Naive thymus-derived CD4-positive, alpha-beta T cell (primary cell): ENCODE measurements around the gene BANK1. TPM values are rescaled to one million over a fixed set of nuclear protein-coding genes. Genes with fewer than 3 reads are reported as not detected.

Source experiments
- ATAC-seq: fragments of 150-1000 bp; cut with Tn5 transposase; 2 replicates; pipeline ENCODE4 v1.10.0; 2021; ENCODE audit warnings: mild to moderate bottlenecking, moderate library complexity
- CTCF ChIA-PET: fragments of 350-600 bp; sonication (Branson Sonifier 250); formaldehyde crosslinking; loops from one replicate; lab custom pipeline; 2021; ENCODE audit warnings: antibody characterized with exemption; lab: Charles Lee
- POLR2A ChIA-PET: fragments of 350-600 bp; sonication (Branson Sonifier 250); formaldehyde crosslinking; loops from one replicate; lab custom pipeline; 2021; ENCODE audit warnings: antibody characterized with exemption, inconsistent platforms; lab: Charles Lee
- DNase-seq, 9 donors: peaks; one replicate each; pipeline versions ENCODE4 v3.0.0 to v3.0.0-alpha.2; 2020 to 2022; ENCODE audit warnings: mixed read lengths in 1 of 9
- H3K27ac ChIP-seq: one replicate; pipeline ENCODE4 v1.7.0; 2013; ENCODE audit warnings: mild to moderate bottlenecking, low read depth, low read length, moderate library complexity
- H3K27me3 ChIP-seq, 2 donors: one replicate each; pipeline ENCODE4 v1.7.0; 2013; ENCODE audit warnings: low read length in 2 of 2, mild to moderate bottlenecking in 2 of 2, moderate library complexity in 2 of 2; ENCODE audit not compliant: control insufficient read depth in 2 of 2, insufficient read depth in 2 of 2
- H3K36me3 ChIP-seq, 3 experiments: 1 replicate in 2 of 3; 2 replicates in 1 of 3; pipeline ENCODE4 v1.7.0; 2013; ENCODE audit warnings: low read length in 3 of 3, mild to moderate bottlenecking in 3 of 3, moderate library complexity in 1 of 3; ENCODE audit not compliant: insufficient read depth in 3 of 3, control insufficient read depth in 2 of 3
- H3K4me1 ChIP-seq, 2 donors: one replicate each; pipeline ENCODE4 v1.7.0; 2013; ENCODE audit warnings: low read length in 2 of 2, mild to moderate bottlenecking in 2 of 2, moderate library complexity in 1 of 2; ENCODE audit not compliant: control insufficient read depth in 2 of 2, insufficient read depth in 2 of 2
- H3K4me3 ChIP-seq: 2 replicates; pipeline ENCODE4 v1.7.0; 2013; ENCODE audit warnings: mild to moderate bottlenecking, low read length
- H3K9me3 ChIP-seq, 3 experiments: 1 replicate in 2 of 3; 2 replicates in 1 of 3; pipeline ENCODE4 v1.7.0; 2013; ENCODE audit warnings: low read length in 3 of 3; ENCODE audit not compliant: control insufficient read depth in 2 of 3
- H3K27ac Mint-ChIP-seq, 9 donors: one replicate each; pipeline ENCODE4 v1.8.0; 2020 to 2022; ENCODE audit warnings: mixed read lengths in 9 of 9, mild to moderate bottlenecking in 8 of 9, moderate library complexity in 5 of 9, inconsistent platforms in 2 of 9
- H3K27me3 Mint-ChIP-seq, 5 donors: one replicate each; pipeline ENCODE4 v1.8.0; 2021 to 2022; ENCODE audit warnings: mixed read lengths in 5 of 5, mild to moderate bottlenecking in 1 of 5
- H3K36me3 Mint-ChIP-seq, 5 donors: one replicate each; pipeline ENCODE4 v1.8.0; 2020 to 2022; ENCODE audit warnings: mixed read lengths in 5 of 5, mild to moderate bottlenecking in 3 of 5, inconsistent platforms in 1 of 5
- H3K4me1 Mint-ChIP-seq, 7 donors: one replicate each; pipeline ENCODE4 v1.8.0; 2020 to 2022; ENCODE audit warnings: mixed read lengths in 7 of 7, mild to moderate bottlenecking in 3 of 7, inconsistent platforms in 1 of 7
- H3K4me3 Mint-ChIP-seq, 10 donors: one replicate each; pipeline ENCODE4 v1.8.0; 2020 to 2022; ENCODE audit warnings: mild to moderate bottlenecking in 10 of 10, mixed read lengths in 10 of 10, moderate library complexity in 6 of 10, inconsistent platforms in 2 of 10
- H3K9me3 Mint-ChIP-seq, 11 donors: one replicate each; pipeline ENCODE4 v1.8.0; 2020 to 2022; ENCODE audit warnings: mixed read lengths in 11 of 11, mild to moderate bottlenecking in 4 of 11, inconsistent platforms in 1 of 11, moderate library complexity in 1 of 11
- intact Hi-C, 2 donors: fragments of 100-400 bp; cut with micrococcal nuclease; formaldehyde crosslinking; loops; one replicate each; pipeline ENCODE4 v1.15.1; 2023
- polyA plus RNA-seq, 2 donors: library from polyadenylated mRNA; unstranded; fragments of 300-500 nt; fragmentation: Illumina TruSeq; gene quantifications; one replicate each; pipeline ENCODE4 v1.2.3, GENCODE V29; 2021
- total RNA-seq, 6 experiments: library from RNA in 5 of 6; stranded (reverse) in 5 of 6; gene quantifications; 1 replicate in 5 of 6; 2 replicates in 1 of 6; pipeline ENCODE4 v1.2.3 and lab custom pipeline; 2021 to 2026

BANK1 gene
- total and polyA plus RNA-seq, 7 experiments from 2014 or later, result 0.22 to 8.3 (median 0.54) TPM

DNA sequence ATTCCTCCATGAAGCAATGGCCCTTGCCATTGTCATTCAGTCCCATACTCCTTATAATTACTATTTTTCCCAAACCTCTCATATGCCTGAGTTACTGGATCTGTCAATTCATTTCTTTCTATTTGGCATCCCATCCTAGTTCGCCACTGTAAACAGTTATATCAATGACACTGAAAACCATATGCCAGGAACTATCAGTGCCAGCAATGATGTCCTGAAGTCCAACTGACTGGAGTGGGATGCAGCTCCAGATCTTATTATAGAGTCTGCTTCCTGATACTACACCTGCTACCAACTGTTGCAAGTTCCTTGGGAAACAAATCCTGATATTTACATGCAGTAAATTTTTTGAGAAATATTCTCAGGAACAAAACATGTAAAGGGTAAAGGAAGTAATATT, 27.0 kb upstream of the BANK1 start:
- Mint-ChIP-seq H3K36me3 (no peaks in the 10 kb centered on the region), H3K4me1 (no peaks in the 10 kb centered on the region), H3K27me3 (peaks cover 0 to 12% (median 2%) of the 10 kb centered on the region in 5 donors), H3K4me3 (no peak overlapping the region), H3K27ac (no peak overlapping the region), H3K9me3 (peaks cover 0 to 21% (median 5%) of the 10 kb centered on the region in 11 donors)
- intact Hi-C loops, result no loop called here
- no peaks in the 10 kb centered on the region for H3K4me1 ChIP-seq
- no peaks in the 10 kb centered on the region for H3K36me3 ChIP-seq
- no peak overlapping the region for H3K4me3 ChIP-seq
- no peaks in the 10 kb centered on the region for H3K27me3 ChIP-seq
- ChIA-PET POLR2A (no interaction called here), CTCF (interaction anchor here (0.6 kb wide), 1 partner anchor 204 kb away, joined by 3 read pairs; no protein-coding TSS in a partner anchor)
- H3K27ac ChIP-seq, result no peak overlapping the region
- ATAC-seq, result no peak
- no peak for DNase-seq
- no peaks in the 10 kb centered on the region for H3K9me3 ChIP-seq

DNA sequence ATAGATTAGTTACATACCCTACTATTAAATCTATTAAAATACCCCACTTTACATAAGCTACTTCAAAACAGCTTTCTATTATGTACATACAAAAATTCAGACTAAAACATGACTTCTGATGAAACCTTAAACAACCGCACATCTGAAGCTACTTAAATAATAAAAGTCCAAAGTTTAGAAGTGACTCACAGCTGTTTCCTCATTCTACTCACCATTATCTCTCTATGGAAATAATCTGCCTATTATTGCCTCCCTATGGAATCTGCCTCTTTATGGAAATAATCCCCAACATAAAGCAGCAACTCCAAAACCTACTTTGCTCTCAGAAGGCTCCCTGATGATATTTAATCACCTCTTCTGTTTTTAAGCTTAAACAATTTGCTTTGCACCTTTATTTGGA, 15.7 kb upstream of the BANK1 start:
- intact Hi-C loops, result no loop called here

DNA sequence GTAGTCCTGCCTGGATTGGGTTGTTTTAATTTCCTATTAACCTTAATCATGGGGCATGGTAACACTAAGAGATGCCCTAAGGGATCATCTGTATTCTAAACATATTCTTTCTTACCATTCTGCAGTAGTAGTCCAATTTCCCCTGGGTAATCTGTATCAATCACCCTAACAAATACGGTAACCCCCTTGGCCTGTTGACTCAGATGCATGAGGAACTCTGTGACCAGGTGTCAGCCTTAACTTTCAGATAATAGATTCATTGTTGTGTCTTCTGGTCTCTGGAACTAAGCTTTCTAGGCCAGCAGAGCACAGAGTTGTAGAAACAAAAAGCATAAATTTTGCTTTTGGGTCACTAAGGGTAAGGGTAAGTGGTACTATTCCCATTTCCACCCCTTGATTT, 13.1 kb upstream of the BANK1 start:
- Mint-ChIP-seq H3K27me3 (peaks cover 0 to 33% (median 5%) of the 10 kb centered on the region in 5 donors), H3K9me3 (peaks cover 0 to 11% (median 4%) of the 10 kb centered on the region in 11 donors), H3K36me3 (peaks cover 0 to 4% (median 0%) of the 10 kb centered on the region in 5 donors), H3K4me3 (no peak overlapping the region), H3K27ac (no peak overlapping the region), H3K4me1 (no peaks in the 10 kb centered on the region)
- intact Hi-C loops, result no loop called here
- ATAC-seq, result no peak
- ChIA-PET POLR2A (no interaction called here), CTCF (no interaction called here)
- peaks cover 0 to under 1% (median 0%) of the 10 kb centered on the region in 3 experiments for H3K9me3 ChIP-seq
- no peaks in the 10 kb centered on the region for H3K36me3 ChIP-seq
- no peak overlapping the region for H3K4me3 ChIP-seq
- no peaks in the 10 kb centered on the region for H3K4me1 ChIP-seq
- DNase-seq, result no peak
- no peaks in the 10 kb centered on the region for H3K27me3 ChIP-seq
- no peak overlapping the region for H3K27ac ChIP-seq

More for the DNA sequence above, 15.7 kb upstream of the BANK1 start:
- DNase-seq (no peak), ATAC-seq (no peak)
- Mint-ChIP-seq H3K9me3 (peaks cover 0 to 36% (median 11%) of the 10 kb centered on the region in 11 donors), H3K27ac (no peak overlapping the region), H3K4me3 (no peak overlapping the region), H3K4me1 (no peaks in the 10 kb centered on the region), H3K36me3 (peaks cover 0 to 4% (median 0%) of the 10 kb centered on the region in 5 donors), H3K27me3 (peaks cover 5 to 41% (median 13%) of the 10 kb centered on the region in 5 donors)
- H3K9me3 ChIP-seq, result peaks cover 0 to 7% (median 0%) of the 10 kb centered on the region in 3 experiments
- no peak overlapping the region for H3K4me3 ChIP-seq
- ChIA-PET POLR2A (no interaction called here), CTCF (no interaction called here)
- no peak overlapping the region for H3K27ac ChIP-seq
- H3K27me3 ChIP-seq, result no peaks in the 10 kb centered on the region
- no peaks in the 10 kb centered on the region for H3K4me1 ChIP-seq
- no peaks in the 10 kb centered on the region for H3K36me3 ChIP-seq

DNA sequence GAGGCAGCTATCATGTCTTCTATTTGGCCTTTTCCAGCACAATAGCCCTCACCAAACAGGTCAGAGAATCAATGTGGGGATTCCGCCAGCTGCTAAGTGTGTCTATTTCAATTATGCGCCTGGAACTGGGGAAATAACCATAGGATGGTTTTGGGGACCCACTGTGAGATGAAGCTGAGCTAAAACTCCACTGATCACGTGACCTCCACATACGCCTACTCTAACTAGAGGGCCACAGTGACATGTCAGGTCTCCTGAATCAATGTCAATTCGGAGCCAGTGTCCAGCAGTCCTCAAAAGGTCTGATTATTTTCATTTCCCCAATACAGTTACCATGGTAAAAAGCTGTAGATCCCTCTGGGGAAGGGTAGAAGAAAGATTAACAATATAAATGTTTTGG, 10.2 kb upstream of the BANK1 start:
- intact Hi-C loops, result no loop called here

DNA sequence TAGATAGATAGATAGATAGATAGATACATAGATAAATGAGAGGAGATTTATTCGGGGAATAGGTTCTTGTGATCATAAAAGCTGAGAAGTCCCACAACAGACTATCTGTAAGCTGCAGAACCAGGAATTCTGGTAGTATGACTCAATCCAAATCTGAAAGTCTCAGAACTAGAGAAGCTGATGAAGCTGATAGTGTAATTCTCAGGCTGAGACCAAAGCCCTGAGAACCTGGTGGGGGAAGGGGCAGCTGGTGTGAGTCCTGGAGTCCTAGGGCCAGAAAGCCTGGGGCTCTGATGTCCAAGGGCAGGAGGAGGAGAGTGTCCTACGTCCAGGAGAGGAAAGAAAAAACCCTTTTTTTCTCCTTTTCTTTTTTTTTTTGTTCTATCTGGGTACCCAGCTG, 8.0 kb upstream of the BANK1 start:
- Mint-ChIP-seq H3K27me3 (peaks cover 8 to 28% (median 15%) of the 10 kb centered on the region in 5 donors), H3K4me1 (peaks cover 0 to 15% (median 0%) of the 10 kb centered on the region in 7 donors), H3K4me3 (no peak overlapping the region), H3K27ac (no peak overlapping the region), H3K9me3 (peaks cover 0 to 8% (median 3%) of the 10 kb centered on the region in 11 donors), H3K36me3 (peaks cover 0 to 9% (median 0%) of the 10 kb centered on the region in 5 donors)
- Histone ChIP-seq H3K9me3 (no peaks in the 10 kb centered on the region), H3K4me1 (no peaks in the 10 kb centered on the region), H3K27me3 (no peaks in the 10 kb centered on the region), H3K36me3 (no peaks in the 10 kb centered on the region), H3K4me3 (no peak overlapping the region), H3K27ac (no peak overlapping the region)
- intact Hi-C loops, result no loop called here
- ATAC-seq (no peak), DNase-seq (no peak)
- ChIA-PET CTCF (no interaction called here), POLR2A (no interaction called here)

More for the DNA sequence above, 10.2 kb upstream of the BANK1 start:
- H3K4me3 Mint-ChIP-seq, result no peak overlapping the region
- no peak overlapping the region for H3K27ac ChIP-seq
- DNase-seq (no peak), ATAC-seq (no peak)
- ChIA-PET POLR2A (no interaction called here), CTCF (no interaction called here)
- H3K9me3 Mint-ChIP-seq, result no peaks in the 10 kb centered on the region
- no peaks in the 10 kb centered on the region for H3K9me3 ChIP-seq
- H3K4me1 Mint-ChIP-seq, result peaks cover 0 to 8% (median 0%) of the 10 kb centered on the region in 7 donors
- no peak overlapping the region for H3K4me3 ChIP-seq
- H3K4me1 ChIP-seq, result no peaks in the 10 kb centered on the region
- H3K36me3 Mint-ChIP-seq, result peaks cover 0 to 4% (median 0%) of the 10 kb centered on the region in 5 donors
- no peaks in the 10 kb centered on the region for H3K36me3 ChIP-seq
- H3K27me3 Mint-ChIP-seq, result peaks cover 0 to 24% (median 8%) of the 10 kb centered on the region in 5 donors
- H3K27me3 ChIP-seq, result no peaks in the 10 kb centered on the region
- no peak overlapping the region for H3K27ac Mint-ChIP-seq

DNA sequence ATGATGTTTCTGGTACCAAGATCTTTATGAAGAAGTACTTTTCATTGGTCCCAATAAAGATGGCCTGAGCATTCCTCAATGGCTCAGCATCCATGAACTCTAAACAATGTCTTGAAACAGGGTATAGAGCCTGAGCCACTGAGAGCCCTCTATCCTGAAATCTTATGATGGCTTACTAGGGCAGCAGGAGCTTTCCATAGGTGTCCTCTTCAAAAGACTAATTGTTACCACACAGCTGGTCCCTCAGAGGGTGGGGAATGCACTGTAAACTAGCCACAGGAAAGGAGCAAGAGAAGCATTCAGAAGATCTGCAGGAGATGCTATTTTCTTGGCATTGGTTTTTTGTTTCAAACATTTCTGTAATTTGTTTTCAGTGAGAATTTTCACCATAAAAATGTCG, 5.6 kb upstream of the BANK1 start:
- Mint-ChIP-seq H3K9me3 (peaks cover 0 to 8% (median 3%) of the 10 kb centered on the region in 11 donors), H3K27ac (no peak overlapping the region), H3K4me3 (peak overlapping the region in 1 of 10 donors; percentile 40), H3K27me3 (peaks cover 13 to 37% (median 25%) of the 10 kb centered on the region in 5 donors), H3K36me3 (peaks cover 0 to 12% (median 0%) of the 10 kb centered on the region in 5 donors), H3K4me1 (peaks cover 0 to 18% (median 1%) of the 10 kb centered on the region in 7 donors)
- H3K27ac ChIP-seq, result no peak overlapping the region
- H3K4me1 ChIP-seq, result no peaks in the 10 kb centered on the region
- intact Hi-C loops, result no loop called here
- ATAC-seq, result no peak
- no peaks in the 10 kb centered on the region for H3K27me3 ChIP-seq
- POLR2A ChIA-PET, result no interaction called here
- H3K4me3 ChIP-seq, result no peak overlapping the region
- CTCF ChIA-PET, result no interaction called here
- H3K36me3 ChIP-seq, result no peaks in the 10 kb centered on the region
- no peak for DNase-seq
- no peaks in the 10 kb centered on the region for H3K9me3 ChIP-seq

DNA sequence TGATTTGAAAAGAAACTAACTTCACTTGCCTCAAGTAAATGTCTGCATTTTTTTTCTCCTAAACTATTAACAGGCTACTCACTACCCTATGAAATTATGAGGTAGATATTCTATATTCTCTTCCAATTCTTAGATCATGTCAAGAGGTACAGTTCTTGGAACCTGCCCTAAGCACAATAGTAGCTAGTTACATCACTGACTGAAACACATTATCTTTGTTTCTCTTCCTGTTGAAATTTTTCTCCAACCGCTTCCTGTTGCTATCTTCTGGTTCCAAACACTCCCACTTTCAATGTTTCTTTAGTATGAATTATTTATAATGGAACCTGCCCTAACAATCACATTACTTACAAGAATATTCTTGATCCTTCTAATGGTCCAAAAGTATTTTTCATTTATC, 5.0 kb upstream of the BANK1 start:
- peak overlapping the region in 1 of 10 donors; percentile 40 for H3K4me3 Mint-ChIP-seq
- H3K27ac Mint-ChIP-seq, result no peak overlapping the region
- H3K36me3 Mint-ChIP-seq, result peaks cover 0 to 12% (median 0%) of the 10 kb centered on the region in 5 donors

More for the DNA sequence above, 5.0 kb upstream of the BANK1 start:
- Mint-ChIP-seq H3K4me1 (peaks cover 4 to 23% (median 5%) of the 10 kb centered on the region in 7 donors), H3K9me3 (peaks cover 0 to 8% (median 3%) of the 10 kb centered on the region in 11 donors), H3K27me3 (peaks cover 16 to 42% (median 28%) of the 10 kb centered on the region in 5 donors)
- no peaks in the 10 kb centered on the region for H3K9me3 ChIP-seq
- H3K27ac ChIP-seq, result no peak overlapping the region
- no peaks in the 10 kb centered on the region for H3K36me3 ChIP-seq
- ATAC-seq, result no peak
- POLR2A ChIA-PET, result no interaction called here
- H3K4me3 ChIP-seq, result no peak overlapping the region
- DNase-seq, result no peak
- intact Hi-C loops, result no loop called here
- CTCF ChIA-PET, result no interaction called here
- no peaks in the 10 kb centered on the region for H3K4me1 ChIP-seq
- H3K27me3 ChIP-seq, result no peaks in the 10 kb centered on the region
